SKM-1 treated with dmso at 0.1 percent for 144 hours (cell line): Measurements from ENCODE around the gene MEPCE.
A peak's percentile ranks its signal among the peaks of the same experiment; 100 is the strongest.
"Not testable (repeated sequence)": the region's sequence is repeated elsewhere in the genome, so short reads cannot be mapped to it uniquely, and the experiment has no call there.

ENCODE experiments used
- DNase-seq: peaks from one replicate; lab custom pipeline; 2025; ENCODE audit not compliant: unreplicated experiment; lab: John Stamatoyannopoulos, UW

MEPCE gene

DNA sequence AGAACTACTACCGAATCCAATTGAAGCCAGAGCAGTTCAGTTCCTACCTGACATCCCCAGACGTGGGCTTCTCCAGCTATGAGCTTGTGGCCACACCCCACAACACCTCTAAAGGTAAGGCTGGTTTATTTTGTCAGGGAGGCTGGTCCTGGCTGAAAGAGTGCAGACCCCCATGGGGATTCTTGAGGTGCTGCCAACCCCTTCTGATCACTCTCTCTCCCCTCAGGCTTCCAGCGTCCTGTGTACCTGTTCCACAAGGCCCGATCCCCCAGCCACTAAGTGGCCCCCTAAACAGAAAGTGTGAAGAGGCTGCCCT, 3.6 kb downstream of the MEPCE start:
- no peak for DNase-seq

- no peak for DNase-seq
These were observed 4.1 kb downstream of the MEPCE start for GRCh38 chr7:100433592-100434296.

GRCh38 chr7:100434297-100435144, 4.9 kb downstream of the MEPCE start:
- no peak for DNase-seq

- DNase-seq: no peak
These were observed 6.0 kb downstream of the MEPCE start for GRCh38 chr7:100435401-100436304.

DNA sequence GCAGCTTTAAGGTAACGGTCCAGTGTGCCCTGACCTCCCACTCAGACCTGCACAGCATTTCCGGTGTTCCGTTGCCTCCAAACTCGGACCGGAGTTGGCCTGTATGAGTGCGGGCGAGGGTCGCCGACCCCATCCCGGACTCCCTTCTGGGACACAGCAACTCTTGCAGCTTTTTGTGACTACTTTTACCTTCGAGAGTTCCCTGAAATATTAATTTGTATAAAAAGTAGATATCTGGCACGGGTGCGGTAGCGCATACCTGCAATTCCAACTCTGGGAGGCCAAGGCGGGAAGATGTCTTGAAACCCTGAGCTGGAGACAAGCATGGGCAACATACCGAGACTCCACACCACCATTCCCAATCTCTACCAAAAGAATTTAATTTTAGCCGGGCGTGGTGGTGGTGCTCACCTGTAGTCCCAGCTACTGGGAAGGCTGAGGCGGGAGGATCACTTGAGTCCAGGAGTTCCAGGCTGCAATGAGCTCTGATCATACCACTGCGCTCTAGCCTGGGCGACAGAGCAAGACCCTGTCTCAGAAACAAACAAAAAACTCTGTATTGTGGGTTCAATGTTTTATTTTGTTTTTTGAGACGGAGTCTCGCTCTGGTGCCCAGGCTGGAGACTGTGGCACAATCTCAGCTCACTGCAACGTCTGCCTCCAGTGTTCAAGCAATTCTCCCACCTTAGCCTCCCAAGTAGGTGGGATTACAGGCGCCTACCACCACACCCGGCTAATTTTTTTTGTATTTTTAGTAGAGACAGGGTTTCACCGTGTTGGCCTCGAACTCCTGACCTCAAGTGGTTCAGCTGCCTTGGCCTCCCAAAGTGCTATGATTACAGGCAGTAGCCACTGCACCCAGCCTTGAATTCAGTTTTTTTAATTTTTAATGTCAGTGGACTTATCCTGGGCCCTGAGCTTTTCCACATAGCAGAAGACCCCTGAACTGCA, 7.8 kb downstream of the MEPCE start:
- DNase-seq: no peak

DNA sequence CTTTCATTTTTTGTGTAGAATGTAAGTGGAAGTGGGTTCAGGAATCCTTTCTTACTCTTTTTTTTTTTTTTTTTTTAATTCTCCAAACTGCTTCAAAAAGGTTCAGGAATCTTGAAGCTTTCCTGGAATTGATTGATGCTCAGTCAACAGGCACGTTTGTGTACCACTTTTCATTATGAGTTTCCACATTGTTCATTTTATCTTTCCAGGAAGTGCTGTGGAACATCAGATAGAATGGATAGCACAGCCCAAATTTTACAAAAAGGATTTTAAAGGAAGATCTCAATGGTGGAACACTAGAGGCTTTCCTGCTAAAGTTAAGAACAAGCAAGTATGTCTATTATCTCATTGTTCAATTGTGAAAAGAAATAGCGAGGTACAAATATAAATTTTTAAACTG, 8.5 kb downstream of the MEPCE start:
- no peak for DNase-seq

GRCh38 chr7:100438731-100439130, 9.1 kb downstream of the MEPCE start:
- not testable (repeated sequence) for DNase-seq

DNA sequence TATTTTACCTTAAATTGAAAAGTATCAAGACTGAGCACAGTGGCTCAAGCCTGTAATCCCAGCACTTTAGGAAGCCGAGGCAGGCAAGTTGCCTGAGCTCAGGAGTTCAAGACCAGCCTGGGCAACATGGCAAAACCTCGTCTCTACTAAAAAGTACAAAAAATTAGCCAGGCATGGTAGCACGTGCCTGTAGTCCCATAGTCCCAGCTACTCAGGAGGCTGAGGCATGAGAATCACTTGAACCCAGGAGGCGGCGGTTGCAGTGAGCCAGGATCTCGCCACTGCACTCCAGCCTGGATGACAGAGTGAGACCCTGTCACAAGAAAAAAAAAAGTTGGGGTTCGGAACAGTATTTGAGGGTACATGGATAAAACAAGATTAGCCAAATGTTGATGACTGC, 9.6 kb downstream of the MEPCE start:
- not testable (repeated sequence) for DNase-seq

GRCh38 chr7:100441641-100442535, 12.3 kb downstream of the MEPCE start:
- DNase-seq: no peak

GRCh38 chr7:100443096-100443840, 13.6 kb downstream of the MEPCE start:
- no peak for DNase-seq

- DNase-seq: peak; percentile 54
These were observed 15.0 kb downstream of the MEPCE start for GRCh38 chr7:100444311-100445278.

DNA sequence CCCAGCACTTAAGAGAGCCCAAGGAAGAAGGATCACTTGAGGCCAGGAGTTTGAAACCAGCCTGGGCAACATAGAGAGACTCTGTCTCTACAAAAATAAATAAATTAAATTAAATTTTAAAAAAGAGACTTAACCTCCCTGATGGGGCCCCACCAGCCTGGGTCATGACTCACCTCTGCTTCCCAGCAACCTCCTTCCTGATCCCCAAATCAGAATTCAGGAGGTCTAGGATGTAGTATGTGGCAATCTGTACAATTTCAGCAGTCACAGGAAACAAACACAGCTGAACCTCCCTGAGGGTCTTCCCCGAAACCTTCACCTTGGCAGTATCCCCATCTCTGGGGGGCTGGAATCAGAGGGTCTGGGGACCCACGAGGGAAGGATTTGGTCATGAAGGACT, 16.4 kb downstream of the MEPCE start:
- DNase-seq: no peak

- not testable (repeated sequence) for DNase-seq
These were observed 17.7 kb downstream of the MEPCE start for GRCh38 chr7:100447363-100447762.

- DNase-seq: no peak
These were observed 19.7 kb downstream of the MEPCE start for GRCh38 chr7:100449190-100449795.

GRCh38 chr7:100452513-100452912, 22.9 kb downstream of the MEPCE start:
- DNase-seq: no peak

DNA sequence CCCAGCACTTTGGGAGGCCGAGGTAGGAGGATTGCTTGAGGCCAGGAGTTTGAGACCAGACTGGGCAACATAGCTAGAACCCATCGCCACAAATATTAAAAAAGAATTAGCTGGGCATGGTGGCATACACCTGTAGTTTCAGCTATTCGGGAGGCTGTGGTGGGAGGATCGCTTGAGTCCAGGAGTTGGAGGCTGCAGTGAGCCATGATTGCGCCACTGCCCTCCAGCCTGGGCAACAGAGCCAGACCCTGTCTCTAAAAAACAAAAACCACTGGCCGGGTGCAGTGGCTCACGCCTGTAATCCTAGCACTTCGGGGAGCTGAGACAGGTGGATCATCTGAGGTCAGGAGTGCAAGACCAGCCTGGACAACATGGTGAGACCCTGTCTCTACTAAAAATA, 24.2 kb downstream of the MEPCE start:
- not testable (repeated sequence) for DNase-seq

DNA sequence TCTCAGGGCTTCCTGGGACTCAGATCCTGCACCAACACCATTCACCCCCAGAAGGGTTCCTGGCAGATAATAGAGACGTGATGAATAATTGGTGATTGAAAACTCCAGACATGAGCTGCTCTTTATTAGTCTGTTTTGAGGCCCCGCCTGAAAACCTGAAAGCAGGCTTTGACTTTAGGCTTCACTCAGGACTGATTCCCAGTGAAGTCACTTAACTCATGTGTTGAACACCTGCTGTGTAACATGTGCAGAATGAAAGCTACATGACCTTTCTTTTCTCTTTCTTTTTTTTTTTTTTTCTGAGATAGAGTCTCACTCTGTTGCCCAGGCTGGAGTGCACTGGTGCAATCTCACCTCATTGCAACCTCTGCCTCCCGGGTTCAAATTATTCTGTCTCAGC, 25.6 kb downstream of the MEPCE start:
- DNase-seq: no peak
